GM18870 (cell line): ENCODE measurements around the gene TIMM22.

Experiments
- ATAC-seq: cut with Tn5 transposase; IDR thresholded peaks from one replicate; pipeline ENCODE4 v1.9.1; 2021; ENCODE audit warnings: moderate library complexity; ENCODE audit not compliant: unreplicated experiment

The TIMM22 gene

GRCh38 chr17:1001640-1002411 lies 4.9 kb downstream of the TIMM22 start:
- no peak for ATAC-seq

- ATAC-seq: no peak
Observed at GRCh38 chr17:1002412-1002753, 5.5 kb downstream of the TIMM22 start.

GRCh38 chr17:1002771-1003555 lies 6.0 kb downstream of the TIMM22 start:
- no peak for ATAC-seq

- no peak for ATAC-seq
Observed at GRCh38 chr17:1003633-1003971, 6.7 kb downstream of the TIMM22 start.

GRCh38 chr17:1003972-1004768 lies 7.2 kb downstream of the TIMM22 start:
- no peak for ATAC-seq

GRCh38 chr17:1004769-1005295 lies 7.9 kb downstream of the TIMM22 start:
- no peak for ATAC-seq

GRCh38 chr17:1005361-1005946 lies 8.5 kb downstream of the TIMM22 start:
- no peak for ATAC-seq

GRCh38 chr17:1006054-1006453 lies 9.1 kb downstream of the TIMM22 start:
- no peak for ATAC-seq

- ATAC-seq: no peak
Observed at GRCh38 chr17:1007310-1008007, 10.5 kb downstream of the TIMM22 start.

- no peak for ATAC-seq
Observed at GRCh38 chr17:1008008-1008761, 11.3 kb downstream of the TIMM22 start.

- ATAC-seq: no peak
Observed at GRCh38 chr17:1009229-1010085, 12.5 kb downstream of the TIMM22 start.

- ATAC-seq: no peak
Observed at GRCh38 chr17:1010086-1010450, 13.1 kb downstream of the TIMM22 start.

GRCh38 chr17:1010586-1010985 lies 13.7 kb downstream of the TIMM22 start:
- no peak for ATAC-seq

- ATAC-seq: no peak
Observed at GRCh38 chr17:1011138-1011537, 14.2 kb downstream of the TIMM22 start.

GRCh38 chr17:1011760-1012735 lies 15.1 kb downstream of the TIMM22 start:
- ATAC-seq: no peak

GRCh38 chr17:1012823-1013728 lies 16.1 kb downstream of the TIMM22 start:
- ATAC-seq: no peak

GRCh38 chr17:1013729-1014090 lies 16.8 kb downstream of the TIMM22 start:
- no peak for ATAC-seq
